Hepatocyte (in vitro differentiated cells): Measurements from ENCODE around the gene UFSP2.

Source experiments
- CTCF ChIP-seq: fragments of 200-600 bp; sonication (generic); IDR thresholded peaks from 2 replicates; pipeline ENCODE4 v1.5.1; 2016; ENCODE audit warnings: antibody characterized with exemption, mild to moderate bottlenecking; ENCODE audit not compliant: poor library complexity
- EZH2 ChIP-seq: fragments of 200-600 bp; sonication (generic); IDR thresholded peaks from 2 replicates; pipeline ENCODE4 v1.6.1; 2016; ENCODE audit warnings: antibody characterized with exemption, mild to moderate bottlenecking, borderline replicate concordance
- EZH2phosphoT487 ChIP-seq: fragments of 200-600 bp; sonication (generic); IDR thresholded peaks from one replicate; pipeline ENCODE4 v1.6.1; 2018; ENCODE audit warnings: antibody characterized with exemption, mild to moderate bottlenecking, low read depth, moderate library complexity; ENCODE audit not compliant: unreplicated experiment, severe bottlenecking

DNA sequence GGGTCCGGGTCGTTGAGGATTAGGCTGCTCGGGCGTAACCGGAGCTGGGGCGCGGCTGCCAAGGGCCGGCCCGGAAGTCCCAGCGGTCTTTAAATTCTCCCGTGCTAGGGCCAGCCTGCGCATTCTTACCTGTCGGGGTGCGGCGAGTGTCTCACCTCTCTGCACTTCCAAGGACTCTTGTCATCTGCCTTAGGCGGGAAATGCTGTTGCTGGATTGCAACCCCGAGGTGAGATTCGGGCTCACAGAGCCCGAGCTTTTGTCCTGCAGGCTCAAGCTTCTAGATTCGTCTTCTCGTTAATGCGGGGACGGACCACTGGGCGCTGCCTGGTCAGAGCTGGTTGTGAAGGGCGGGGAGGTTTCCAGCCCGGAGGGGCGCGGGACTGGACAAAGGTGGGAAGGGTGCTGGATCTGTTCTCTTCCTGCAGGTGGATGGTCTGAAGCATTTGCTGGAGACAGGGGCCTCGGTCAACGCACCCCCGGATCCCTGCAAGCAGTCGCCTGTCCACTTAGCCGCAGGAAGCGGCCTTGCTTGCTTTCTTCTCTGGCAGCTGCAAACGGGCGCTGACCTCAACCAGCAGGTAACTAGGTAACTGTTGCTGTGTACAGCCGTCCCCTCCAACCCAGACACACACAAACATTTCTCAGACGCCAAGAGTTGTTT lies 28.9 kb downstream of the UFSP2 start, which contains the start of gene ANKRD37:
- no peak for TF ChIP-seq CTCF
- no peak for TF ChIP-seq EZH2
- no peak for TF ChIP-seq EZH2phosphoT487
